NCI-H1105 treated with DMSO at 0.1 percent for 48 hours (cell line): Measurements from ENCODE around the gene TRAF4.
"Not testable (repeated sequence)": the region's sequence is repeated elsewhere in the genome, so short reads cannot be mapped to it uniquely, and the experiment has no call there.

Experiments
- DNase-seq: peaks from one replicate; lab custom pipeline; 2025; lab: John Stamatoyannopoulos, UW

The TRAF4 gene

DNA sequence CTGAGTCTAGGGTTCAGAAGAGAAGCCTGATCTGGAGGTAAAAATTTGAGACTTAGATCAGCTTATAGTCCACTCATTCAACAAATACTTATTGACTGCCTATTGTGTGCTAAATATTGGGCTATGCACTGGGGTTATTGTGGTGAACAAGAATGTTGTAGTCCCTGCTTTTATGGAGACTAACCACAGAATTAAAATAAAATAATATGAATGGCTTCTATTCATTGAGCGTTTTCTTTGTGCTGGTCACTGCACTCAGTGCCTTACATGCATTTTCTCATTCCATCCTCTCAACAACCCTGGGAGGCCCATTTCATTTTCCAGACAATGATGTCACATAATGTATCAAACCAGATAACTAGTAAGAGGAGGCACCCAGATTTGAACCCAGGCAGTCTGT, 10.5 kb upstream of the TRAF4 start:
- DNase-seq, result no peak

DNA sequence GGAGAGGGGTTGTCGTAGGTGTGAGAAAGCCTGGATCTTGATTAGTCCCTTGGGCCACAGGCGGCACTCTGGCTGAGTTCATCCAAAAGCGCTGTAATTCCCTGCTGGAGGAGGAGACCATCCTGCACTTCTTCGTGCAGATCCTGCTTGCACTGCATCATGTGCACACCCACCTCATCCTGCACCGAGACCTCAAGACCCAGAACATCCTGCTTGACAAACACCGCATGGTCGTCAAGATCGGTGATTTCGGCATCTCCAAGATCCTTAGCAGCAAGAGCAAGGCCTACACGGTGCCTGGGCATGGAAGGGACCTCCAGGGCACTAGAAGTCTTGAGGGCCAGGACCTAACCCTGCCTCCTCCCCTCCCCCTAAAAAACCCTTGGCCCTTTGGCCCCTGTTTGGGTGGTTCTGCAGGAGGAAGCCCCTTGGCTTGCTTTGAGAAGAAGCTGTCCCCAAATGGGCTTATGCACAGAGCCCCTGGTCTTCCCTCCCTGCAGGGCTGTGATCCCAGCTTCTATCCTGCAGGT, 9.0 kb upstream of the TRAF4 start:
- DNase-seq, result no peak

DNA sequence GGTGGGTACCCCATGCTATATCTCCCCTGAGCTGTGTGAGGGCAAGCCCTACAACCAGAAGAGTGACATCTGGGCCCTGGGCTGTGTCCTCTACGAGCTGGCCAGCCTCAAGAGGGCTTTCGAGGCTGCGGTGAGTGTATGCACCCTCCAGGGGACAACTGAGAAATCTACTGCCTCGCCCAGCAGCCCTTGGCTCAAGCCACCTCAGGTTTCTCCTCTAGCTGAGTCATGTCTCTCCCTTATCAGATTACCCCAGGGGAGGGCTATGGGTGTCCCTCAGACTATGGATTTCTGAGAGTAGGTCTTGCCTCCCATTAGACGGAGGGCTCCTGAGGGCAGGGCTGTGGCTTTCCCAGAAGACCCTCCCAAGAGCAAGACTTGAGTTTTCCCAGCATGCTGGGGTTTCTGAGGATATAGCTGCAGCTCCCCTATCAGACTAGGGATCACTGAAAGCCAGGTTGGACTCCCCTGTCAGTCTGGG, 8.5 kb upstream of the TRAF4 start:
- DNase-seq, result no peak

DNA sequence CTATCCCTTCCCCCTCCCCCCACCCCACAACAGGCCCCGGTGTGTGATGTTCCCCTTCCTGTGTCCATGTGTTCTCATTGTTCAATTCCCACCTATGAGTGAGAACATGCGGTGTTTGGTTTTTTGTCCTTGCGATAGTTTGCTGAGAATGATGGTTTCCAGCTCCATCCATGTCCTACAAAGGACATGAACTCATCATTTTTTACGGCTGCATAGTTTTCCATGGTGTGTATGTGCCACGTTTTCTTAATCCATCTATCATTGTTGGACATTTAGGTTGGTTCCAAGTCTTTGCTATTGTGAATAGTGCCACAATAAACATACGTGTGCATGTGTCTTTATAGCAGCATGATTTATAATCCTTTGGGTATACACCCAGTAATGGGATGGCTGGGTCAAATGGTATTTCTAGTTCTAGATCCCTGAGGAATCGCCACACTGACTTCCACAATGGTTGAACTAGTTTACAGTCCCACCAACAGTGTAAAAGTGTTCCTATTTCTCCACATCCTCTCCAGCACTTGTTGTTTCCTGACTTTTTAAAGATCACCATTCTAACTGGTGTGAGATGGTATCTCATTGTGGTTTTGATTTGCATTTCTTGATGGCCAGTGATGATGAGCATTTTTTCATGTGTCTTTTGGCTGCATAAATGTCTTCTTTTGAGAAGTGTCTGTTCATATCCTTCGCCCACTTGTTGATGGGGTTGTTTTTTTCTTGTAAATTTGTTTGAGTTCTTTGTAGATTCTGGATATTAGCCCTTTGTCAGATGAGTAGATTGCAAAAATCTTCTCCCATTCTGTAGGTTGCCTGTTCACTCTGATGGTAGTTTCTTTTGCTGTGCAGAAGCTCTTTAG, 7.7 kb upstream of the TRAF4 start:
- not testable (repeated sequence) for DNase-seq

GRCh38 chr17:28737316-28737715, 6.5 kb upstream of the TRAF4 start:
- no peak for DNase-seq

DNA sequence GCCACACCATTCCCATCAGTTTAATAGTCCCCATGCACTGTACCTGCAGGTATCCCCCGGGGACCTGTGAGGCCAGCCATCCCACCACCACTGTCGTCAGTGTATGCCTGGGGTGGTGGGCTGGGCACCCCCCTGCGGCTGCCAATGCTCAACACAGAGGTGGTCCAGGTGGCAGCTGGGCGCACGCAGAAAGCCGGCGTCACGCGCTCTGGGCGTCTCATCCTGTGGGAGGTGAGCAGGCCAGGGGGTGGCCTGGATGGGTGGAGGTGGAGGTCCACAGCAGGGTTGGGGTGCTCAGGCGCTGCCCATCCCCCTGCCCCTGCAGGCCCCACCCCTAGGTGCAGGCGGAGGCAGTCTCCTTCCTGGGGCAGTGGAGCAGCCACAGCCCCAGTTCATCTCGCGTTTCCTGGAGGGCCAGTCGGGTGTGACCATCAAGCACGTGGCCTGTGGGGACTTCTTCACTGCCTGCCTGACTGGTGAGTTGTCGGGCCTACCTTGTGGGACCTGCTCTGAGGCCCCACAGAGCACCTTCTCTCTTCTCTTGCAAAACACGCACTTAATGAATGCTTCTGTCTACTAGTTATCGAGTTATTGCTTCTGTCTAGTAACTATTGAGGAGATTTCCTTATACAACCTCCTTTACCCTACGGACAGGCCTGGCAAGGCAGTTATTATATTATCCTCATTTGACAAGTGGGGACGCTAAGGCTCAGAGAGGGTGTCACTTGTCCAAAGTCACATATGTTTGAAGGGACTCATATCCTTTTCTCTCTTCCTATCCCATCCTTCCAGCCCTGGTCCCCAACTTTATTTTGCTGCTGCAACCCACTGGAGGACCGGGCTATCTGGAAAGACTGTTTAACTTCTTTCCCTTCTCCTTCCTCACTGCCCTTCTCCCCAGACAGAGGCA, 5.8 kb upstream of the TRAF4 start:
- DNase-seq, result no peak

- DNase-seq, result no peak
Observed at GRCh38 chr17:28738680-28739384, 5.0 kb upstream of the TRAF4 start.

DNA sequence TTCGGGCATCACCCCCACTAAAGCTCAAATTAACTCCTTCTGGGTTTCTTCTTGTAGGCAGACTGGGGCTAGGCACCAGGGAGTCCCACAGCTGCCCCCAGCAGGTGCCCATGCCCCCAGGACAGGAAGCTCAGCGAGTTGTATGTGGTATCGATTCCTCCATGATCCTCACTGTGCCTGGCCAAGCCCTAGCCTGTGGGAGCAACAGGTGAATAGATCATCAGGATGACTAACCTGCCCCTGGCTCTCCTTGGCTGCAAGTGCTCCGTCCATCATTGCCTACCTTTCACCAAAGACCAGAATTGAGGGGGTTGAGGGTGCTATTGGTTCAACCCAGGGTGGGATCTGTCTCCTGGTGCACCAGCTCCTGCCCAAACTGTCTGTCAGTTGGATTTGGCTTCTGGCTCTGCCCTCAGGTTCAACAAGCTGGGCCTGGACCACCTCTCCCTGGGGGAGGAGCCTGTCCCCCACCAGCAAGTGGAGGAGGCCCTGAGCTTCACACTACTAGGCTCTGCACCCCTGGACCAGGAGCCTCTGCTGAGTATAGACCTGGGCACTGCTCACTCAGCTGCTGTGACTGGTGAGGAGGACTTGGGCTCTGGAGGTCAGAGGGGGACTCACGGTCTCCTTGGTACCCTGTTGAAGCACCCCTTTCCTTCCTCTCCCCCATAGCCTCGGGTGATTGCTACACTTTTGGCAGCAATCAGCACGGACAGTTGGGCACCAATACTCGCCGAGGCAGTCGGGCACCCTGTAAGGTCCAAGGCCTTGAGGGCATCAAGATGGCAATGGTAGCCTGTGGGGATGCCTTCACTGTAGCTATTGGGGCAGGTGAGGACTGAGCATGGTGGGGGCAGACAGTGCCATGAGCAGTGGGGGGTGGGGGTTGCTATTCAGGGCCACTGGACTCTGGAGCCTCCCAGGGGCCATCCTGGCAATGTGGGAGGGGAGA, 3.1 kb upstream of the TRAF4 start:
- DNase-seq, result no peak

DNA sequence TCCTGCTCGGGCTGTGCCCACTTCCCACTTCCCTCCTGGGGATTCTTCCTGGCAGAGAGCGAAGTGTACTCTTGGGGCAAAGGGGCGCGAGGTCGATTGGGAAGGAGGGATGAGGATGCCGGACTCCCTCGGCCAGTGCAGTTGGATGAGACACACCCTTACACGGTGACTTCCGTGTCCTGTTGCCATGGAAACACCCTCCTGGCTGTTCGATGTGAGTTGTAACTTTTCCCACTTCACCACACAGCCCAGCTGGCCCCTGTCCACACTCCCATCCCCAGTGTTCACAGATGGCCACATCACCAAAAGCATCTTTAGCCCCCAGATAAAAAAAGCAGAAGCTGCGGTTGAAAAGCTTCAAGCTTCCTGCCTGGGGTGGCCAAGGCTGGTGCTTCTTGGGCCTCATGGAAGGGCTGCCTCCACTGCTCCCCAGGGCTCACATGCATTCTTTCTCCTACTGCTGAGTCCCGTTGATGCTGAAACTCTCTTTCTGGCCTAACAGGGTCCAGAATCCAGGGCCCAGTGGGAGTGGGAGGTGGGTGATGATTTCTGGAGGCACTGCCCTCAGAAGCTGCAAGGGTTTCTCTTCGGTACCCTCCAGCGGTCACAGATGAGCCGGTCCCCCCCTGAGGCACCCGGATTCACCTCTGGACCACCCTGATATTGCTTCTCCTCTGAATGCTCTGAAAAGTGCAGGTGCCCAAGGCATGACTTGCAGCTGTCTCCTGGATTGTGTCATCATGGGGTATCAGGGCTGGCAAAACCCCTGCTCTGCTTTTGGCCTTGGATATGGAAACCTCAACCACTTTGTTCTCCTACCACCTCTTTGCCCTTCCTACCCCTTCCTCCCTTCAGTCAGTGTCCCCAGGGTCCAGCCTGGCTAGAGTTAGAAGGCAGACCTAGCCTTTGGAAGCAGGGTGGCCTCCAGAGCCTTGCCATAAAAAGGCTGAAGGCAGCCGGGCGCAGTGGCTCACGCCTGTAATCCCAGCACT, 2.2 kb upstream of the TRAF4 start:
- DNase-seq, result no peak

DNA sequence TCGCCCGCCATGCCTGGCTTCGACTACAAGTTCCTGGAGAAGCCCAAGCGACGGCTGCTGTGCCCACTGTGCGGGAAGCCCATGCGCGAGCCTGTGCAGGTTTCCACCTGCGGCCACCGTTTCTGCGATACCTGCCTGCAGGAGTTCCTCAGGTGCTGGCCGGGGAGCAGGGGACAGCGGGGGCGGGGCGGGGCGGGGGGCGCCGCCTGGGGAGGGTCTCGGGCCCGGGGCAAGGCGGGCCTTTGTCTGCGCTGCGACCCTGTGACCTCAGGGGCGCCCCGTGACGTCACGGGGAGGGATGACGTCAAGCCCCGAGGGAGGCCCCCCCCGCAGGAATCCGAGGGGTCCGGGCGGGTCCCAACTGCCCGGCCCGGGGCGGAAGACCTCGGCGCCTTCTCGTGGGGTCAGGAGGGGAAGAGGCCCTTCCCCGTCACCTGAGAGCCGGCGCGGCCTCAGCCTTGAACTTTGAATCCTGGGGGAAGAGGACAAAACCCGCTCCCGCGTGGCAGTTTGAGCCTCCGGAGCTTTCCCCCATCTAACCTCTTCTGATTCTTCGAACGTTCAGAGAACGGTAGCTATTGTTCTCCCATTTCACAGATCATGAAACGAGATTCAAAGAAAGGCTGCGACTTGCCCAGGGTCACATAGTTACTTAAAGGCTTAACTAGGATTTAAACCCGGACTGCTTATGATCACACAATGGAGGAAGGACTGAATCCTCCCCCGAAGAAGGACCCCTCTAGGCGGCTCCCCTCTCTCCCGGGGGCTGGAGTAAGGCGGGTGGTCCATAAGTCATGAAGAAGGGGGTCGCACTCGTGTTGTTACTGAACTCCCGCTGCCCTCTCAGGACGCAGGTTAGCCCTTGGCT, 527 bp downstream of the TRAF4 start:
- peak; percentile 8 for DNase-seq

DNA sequence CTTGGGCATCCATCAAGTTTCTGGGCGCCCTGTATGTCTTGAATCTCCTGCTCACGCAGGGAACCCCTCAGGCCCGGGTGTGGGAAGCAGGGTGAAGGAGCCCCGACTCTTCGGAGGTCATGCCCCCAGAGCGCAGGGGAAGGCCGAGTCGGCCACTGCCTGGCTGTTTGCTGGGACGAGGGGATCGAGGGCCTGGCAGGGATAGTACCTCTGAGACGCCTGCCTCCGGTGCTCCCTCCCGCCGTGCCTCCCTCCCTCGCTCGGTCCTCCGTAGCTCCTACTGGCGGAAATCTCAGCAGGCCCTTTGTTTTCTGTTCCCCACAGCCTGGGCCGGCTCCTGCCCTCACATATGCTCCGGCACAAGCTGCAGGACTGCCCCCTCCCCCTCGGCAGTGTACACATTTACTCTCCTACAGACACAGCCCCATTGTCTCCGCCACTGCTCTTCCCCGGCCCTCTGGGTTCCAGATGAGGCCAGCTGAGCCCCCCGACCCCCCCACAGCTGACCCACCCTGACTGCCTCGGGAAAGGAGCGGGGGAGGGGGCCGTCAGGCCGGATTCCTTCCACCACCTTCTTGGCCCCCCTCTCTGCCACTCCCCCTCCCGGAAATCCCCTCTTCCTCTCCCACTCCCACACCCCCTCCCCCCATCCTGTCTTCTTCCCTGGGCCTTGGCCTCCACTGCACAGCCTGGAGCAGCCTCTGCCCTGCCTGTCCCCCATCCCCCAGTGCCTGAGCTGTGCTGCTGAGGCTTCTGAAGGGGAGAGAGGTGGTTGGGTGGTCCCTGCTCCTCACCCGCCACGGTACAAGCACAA, 1.4 kb downstream of the TRAF4 start:
- peak; percentile 20 for DNase-seq

DNA sequence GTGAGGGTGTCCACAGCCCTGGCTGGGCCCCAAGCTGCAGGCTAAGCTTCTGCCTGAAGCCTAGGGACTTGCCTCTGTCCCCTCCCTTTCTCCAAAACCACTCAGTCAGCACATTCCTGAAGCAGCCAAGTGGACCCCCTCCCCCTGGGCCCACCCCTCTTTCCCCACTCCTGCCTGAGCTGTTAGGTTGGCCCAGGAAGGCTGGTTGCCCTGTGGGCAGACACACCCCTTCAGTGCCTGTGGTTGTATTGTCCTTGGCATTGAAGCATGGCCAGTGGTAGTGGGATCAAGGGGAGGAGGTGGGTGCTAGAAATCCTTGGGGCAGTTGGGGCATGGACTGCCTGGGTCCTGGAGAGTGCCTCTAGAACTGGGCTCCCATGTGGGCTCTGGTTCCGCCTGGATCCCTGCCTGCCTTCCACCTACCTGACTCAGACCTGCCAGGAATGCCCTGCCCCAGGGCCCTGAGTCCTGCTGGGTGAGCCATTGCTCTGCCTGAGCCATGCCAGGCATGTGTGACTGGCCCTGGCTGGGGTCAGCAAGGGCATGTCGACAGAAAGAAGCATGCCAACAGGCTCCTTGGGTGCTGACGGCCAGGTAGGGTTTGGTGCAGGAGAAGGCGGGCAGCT, 2.1 kb downstream of the TRAF4 start:
- DNase-seq, result no peak

- no peak for DNase-seq
Observed at GRCh38 chr17:28746611-28747050, 2.8 kb downstream of the TRAF4 start.

DNA sequence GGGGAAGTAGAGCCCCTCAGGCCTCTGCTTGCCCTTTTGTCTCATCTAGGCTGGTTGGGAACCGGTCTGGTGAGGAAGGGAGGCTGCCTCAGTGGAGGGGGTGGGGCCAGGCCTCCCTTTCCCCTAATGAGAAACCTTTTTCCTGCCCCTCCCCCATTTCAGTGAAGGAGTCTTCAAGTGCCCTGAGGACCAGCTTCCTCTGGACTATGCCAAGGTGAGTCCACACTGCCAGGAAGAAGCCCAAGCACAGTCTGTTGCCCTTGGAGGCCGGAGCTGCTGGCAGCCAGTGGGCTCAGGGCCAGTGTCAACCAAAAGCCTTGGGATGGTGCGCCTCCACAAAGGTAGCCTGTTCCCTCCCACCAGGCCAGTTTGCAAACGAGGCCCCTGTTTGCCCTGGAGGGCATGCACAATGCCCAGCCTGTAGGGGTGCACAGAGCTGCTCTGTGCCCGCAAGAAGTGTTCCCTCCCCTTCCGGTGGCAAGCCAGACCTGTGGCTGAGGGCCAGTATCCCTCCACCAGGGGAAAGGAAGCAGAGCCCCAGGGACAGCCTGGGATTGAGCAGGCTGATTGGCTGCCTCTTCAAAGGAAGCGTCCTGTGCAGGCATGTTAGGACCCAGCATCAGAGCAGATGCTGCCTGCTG, 3.4 kb downstream of the TRAF4 start:
- no peak for DNase-seq

DNA sequence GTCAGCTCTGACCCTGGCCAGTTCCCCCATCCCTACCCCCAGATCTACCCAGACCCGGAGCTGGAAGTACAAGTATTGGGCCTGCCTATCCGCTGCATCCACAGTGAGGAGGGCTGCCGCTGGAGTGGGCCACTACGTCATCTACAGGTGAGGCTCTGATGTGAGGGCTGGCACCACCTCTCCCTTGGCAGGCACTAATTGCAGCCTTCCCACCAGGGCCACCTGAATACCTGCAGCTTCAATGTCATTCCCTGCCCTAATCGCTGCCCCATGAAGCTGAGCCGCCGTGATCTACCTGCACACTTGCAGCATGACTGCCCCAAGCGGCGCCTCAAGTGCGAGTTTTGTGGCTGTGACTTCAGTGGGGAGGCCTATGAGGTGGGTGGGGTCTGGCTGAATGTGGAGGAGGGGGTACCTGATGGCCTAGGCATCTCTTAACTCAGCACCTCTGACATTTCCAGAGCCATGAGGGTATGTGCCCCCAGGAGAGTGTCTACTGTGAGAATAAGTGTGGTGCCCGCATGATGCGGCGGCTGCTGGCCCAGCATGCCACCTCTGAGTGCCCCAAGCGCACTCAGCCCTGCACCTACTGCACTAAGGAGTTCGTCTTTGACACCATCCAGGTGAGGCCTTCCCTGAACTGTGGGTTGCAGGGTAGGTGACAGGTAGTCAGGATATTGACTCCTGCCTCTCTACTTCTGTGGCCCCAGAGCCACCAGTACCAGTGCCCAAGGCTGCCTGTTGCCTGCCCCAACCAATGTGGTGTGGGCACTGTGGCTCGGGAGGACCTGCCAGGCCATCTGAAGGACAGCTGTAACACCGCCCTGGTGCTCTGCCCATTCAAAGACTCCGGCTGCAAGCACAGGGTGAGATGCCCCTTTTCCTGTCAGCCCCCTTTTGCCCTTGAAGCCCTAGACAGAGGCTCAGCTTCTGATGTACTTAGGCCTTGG, 4.3 kb downstream of the TRAF4 start:
- no peak for DNase-seq
